ENCODE results near the gene LRRC8A.

The LRRC8A gene

DNA sequence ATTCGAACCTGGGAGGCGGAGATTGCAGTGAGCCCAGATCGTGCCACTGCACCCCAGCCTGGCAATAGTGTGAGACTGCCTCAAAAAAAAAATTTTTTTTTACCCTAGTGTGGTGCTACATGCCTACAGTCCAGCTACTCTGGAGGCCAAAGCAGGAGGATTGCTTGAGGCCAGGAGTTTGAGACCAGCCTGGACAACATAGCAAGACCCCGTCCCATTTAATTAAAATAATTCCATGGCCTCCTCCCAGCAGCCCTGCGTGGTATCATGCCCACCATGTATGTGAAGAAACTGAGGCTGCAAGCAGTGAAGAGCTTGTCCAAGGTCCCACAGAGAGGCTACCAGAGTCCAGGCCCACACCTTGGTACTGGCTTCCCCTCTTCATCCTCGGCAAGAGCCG lies 19.4 kb downstream of the LRRC8A start:
- ATAC-seq (no peak), DNase-seq (no peak)

DNA sequence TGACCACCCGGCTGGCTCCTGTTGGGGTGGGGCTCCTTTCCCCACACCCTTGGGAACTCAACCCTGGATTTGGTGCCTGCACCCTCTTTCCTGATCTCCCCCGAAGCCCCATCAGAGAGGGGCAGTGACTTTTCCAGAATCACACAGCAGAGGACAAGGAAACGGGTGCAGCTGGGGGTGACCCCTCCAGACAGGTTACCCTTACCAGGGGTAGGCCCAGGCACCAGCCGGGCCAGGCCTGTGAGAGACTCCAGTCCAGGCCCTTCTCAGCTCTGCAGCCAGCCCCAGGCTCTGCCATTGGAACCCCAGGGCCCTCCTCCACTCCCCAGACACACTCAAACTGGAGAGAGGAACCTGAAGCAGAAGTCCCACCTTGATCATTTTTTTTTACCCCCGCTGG lies 19.9 kb downstream of the LRRC8A start:
- no peak for DNase-seq
- no peak for ATAC-seq

- ATAC-seq = peak; percentile 89
- peak; percentile 84 for DNase-seq
These were observed 20.6 kb downstream of the LRRC8A start for GRCh38 chr9:128902351-128903078.

GRCh38 chr9:128903079-128903461 lies 21.1 kb downstream of the LRRC8A start:
- no peak for ATAC-seq
- DNase-seq = no peak

DNA sequence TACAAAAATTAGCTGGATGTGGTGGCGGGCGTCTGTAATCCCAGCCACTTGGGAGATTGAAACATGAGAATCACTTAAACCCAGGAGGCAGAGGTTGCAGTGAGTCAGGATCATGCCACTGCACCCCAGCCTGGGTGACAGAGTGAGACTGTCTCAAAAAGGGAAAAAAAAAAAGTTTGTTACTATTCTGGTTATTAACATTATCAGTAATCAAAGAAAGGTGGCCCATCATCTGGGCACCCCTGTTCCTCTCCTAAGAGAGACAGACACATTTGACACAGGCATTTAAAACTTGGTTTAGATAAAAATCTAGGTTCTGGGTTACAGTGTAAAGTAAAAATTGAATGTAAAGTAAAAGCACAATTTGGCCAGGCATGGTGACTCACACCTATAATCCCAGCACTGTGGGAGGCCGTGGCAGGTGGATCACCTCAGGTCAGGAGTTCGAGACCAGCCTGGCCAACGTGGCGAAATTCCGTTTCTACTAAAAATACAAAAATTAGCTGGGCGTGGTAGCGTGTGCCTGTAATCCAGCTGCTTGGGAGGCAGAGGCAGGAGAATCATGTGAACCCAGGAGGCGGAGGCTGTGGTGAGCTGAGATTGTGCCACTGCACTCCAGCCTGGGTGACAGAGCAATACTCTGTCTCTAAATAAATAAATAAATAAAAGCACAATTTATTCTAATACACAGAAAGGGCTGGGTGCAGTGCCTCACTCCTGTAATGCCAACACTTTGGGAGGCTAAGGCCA lies 22.1 kb downstream of the LRRC8A start:
- DNase-seq (no peak), ATAC-seq (no peak)

- ATAC-seq (no peak), DNase-seq (no peak)
These were observed 24.0 kb downstream of the LRRC8A start for GRCh38 chr9:128905964-128906363.

DNA sequence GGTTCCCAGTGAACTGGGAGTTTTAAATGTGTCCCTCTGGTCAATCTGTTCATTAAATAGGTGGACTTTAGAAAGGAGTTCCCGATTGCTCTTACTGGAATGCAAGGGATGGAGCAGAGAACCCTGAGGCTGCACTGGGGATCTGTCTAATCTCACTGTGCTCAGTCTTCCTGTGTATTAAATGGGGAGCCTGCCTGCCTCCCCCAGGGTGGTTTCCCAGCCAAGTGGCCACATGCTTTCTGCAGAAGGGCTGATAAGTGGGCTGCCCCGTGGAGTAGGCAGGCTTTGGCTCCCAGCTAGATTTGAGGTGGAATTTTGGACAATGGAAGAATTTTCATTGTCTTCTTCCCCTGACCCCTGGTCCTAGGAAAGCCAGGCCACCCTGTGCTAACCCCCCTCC lies 24.8 kb downstream of the LRRC8A start:
- ATAC-seq (no peak), DNase-seq (no peak)

DNA sequence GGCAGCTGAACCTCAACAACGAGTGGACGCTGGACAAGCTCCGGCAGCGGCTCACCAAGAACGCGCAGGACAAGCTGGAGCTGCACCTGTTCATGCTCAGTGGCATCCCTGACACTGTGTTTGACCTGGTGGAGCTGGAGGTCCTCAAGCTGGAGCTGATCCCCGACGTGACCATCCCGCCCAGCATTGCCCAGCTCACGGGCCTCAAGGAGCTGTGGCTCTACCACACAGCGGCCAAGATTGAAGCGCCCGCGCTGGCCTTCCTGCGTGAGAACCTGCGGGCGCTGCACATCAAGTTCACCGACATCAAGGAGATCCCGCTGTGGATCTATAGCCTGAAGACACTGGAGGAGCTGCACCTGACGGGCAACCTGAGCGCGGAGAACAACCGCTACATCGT lies 26.4 kb downstream of the LRRC8A start:
- DNase-seq (no peak), ATAC-seq (no peak)

- DNase-seq = no peak
These were observed 27.9 kb downstream of the LRRC8A start for GRCh38 chr9:128909859-128910258.

DNA sequence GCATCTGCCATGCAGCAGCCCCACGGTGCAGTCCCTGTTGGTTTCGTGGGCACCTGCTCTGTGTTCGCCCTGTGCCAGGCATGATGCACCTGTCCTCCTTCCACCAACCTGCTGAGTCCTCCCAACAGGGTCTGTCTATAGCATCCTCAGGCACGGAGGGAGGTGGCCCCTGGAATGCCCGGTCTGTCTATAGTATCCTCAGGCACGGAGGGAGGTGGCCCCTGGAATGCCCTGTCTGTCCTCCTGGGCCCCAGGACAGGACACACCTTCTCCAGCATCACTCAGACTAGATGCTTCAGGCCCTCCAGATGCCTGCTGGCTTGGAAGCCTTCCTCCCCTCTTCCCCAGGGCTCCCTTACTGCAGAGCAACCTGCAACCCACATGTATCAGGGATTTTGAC lies 29.0 kb downstream of the LRRC8A start:
- ATAC-seq (no peak), DNase-seq (no peak)

More at GRCh38 chr9:128909859-128910258, 27.9 kb downstream of the LRRC8A start:
- ATAC-seq = peak; percentile 33

DNA sequence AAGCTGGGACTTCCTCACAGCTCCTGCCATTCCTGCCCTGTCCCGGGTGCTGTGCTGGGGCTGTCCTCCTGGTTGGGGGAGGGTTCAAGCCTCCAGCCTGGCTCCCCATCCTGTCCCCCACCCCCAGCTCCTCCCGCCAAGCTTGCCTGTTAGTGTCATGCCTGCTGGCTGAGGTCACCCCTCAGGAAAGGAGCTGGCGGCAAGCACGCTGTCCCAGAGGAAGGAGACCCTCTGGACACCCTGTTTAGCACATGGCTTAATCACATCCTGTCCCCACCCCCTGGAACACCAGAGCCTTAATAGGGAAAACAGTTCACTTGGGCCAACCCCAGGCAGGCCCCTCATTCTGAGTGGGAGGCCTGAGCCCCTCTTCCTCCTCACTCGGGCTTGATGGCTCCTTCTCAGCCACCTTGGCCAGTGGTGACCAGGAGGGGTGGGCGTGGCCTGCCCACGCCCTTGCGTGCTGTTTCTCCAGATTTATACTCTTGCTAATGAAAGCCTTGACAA lies 29.6 kb downstream of the LRRC8A start:
- ATAC-seq (no peak), DNase-seq (no peak)

GRCh38 chr9:128912270-128912853 lies 30.4 kb downstream of the LRRC8A start:
- ATAC-seq (peak; percentile 48), DNase-seq (no peak)

GRCh38 chr9:128913048-128913900 lies 31.3 kb downstream of the LRRC8A start:
- ATAC-seq (no peak), DNase-seq (no peak)

- DNase-seq (no peak), ATAC-seq (peak; percentile 60)
These were observed 32.3 kb downstream of the LRRC8A start for GRCh38 chr9:128913995-128914772.

- ATAC-seq = no peak
- no peak for DNase-seq
These were observed 34.3 kb downstream of the LRRC8A start for GRCh38 chr9:128916204-128916603.

DNA sequence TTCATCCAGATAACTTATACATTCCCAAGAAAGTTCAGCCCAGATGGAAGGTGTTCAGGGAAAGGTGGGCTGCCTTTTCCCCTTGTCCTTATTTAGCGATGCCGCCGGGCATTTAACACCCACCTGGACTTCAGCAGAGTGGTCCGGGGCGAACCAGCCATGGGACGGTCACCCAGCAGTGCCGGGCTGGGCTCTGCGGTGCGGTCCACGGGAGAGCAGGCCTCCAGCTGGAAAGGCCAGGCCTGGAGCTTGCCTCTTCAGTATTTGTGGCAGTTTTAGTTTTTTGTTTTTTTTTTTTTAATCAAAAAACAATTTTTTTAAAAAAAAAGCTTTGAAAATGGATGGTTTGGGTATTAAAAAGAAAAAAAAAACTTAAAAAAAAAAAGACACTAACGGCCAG lies 34.8 kb downstream of the LRRC8A start:
- no peak for DNase-seq

GRCh38 chr9:128917151-128917849 lies 35.4 kb downstream of the LRRC8A start:
- DNase-seq (no peak), ATAC-seq (no peak)

More for the DNA sequence above, 34.8 kb downstream of the LRRC8A start:
- ATAC-seq = no peak

GRCh38 chr9:128918921-128919320 lies 37.0 kb downstream of the LRRC8A start:
- ATAC-seq (no peak), DNase-seq (no peak)

DNA sequence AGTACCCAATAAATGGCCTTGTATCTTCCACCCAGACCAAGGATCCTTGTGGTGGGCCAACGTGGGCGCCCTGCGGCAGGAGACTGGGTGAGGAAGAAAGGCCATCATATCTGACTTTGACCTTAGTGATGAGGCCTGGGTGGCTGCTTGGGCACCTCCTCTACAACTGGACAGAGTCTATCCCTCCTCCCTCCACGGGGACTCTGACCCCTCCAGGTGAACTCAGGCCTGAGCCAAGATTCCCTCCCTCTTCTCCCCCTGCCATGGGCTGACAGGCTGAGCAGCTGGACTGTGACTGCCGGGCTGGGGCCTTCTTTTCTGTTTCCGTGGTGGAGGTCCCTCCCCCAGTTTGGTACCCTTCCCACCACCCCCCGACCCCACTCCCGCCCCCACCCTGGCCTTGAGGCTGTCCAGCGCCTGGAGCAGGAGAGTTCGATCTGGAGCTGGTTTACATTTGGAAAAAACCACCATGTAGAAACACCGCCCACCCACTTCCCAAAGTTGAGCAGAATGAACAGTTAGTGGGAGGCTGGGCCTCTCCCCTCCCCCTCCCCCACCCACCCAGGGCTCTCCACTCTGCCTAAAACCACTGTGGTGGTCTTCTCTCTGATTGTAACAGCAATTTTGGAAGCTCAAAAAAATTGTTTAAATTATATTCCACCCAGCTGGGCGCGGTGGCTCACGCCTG lies 37.6 kb downstream of the LRRC8A start:
- no peak for DNase-seq
- no peak for ATAC-seq
